B cell (primary cell): ENCODE results near the gene CTRB1. TPM values are rescaled to one million over a fixed set of nuclear protein-coding genes. Genes with fewer than 3 reads are reported as not detected.
A peak's percentile ranks its signal among the peaks of the same experiment; 100 is the strongest.

Source experiments
- ATAC-seq: fragments of 200-7000 bp; cut with Tn5 transposase; one replicate; pipeline ENCODE4 v1.10.0; 2021; ENCODE audit warnings: low read depth, mild to moderate bottlenecking, moderate number of reproducible peaks, moderate library complexity
- CTCF ChIA-PET: fragments of 350-600 bp; sonication (Branson Sonifier 250); formaldehyde crosslinking; loops from one replicate; lab custom pipeline; 2021; ENCODE audit warnings: antibody characterized with exemption, inconsistent platforms; lab: Charles Lee
- POLR2A ChIA-PET: fragments of 350-600 bp; sonication (Branson Sonifier 250); formaldehyde crosslinking; loops from one replicate; lab custom pipeline; 2021; ENCODE audit warnings: antibody characterized with exemption; lab: Charles Lee
- DNase-seq: peaks from one replicate; pipeline ENCODE4 v3.0.0; 2013
- H2AFZ ChIP-seq: 2 replicates; pipeline ENCODE4 v1.6.1; 2012; ENCODE audit warnings: mild to moderate bottlenecking, low read depth, low read length; ENCODE audit not compliant: insufficient read depth, poor library complexity, severe bottlenecking
- H3K27ac ChIP-seq, 2 donors: 1 replicate in 1 of 2; 2 replicates in 1 of 2; pipeline ENCODE4 v1.5.1; 2012 to 2013; ENCODE audit warnings: low read length in 2 of 2, mild to moderate bottlenecking in 2 of 2, moderate library complexity in 1 of 2
- H3K27me3 ChIP-seq, 4 experiments: fragments of 200-600 bp in 1 of 4; sonication (generic) in 1 of 4; replicated peaks in 1 of 4; 1 replicate in 2 of 4; 2 replicates in 2 of 4; pipeline versions ENCODE4 v1.6.1 to v1.7.0; 2013 to 2016; ENCODE audit warnings: low read length in 3 of 4, mild to moderate bottlenecking in 2 of 4, mixed read lengths in 1 of 4, moderate library complexity in 1 of 4; ENCODE audit not compliant: insufficient read depth in 4 of 4, control insufficient read depth in 3 of 4; ENCODE audit errors: control extremely low read depth in 1 of 4
- H3K36me3 ChIP-seq, 2 experiments: replicated peaks in 1 of 2; 1 replicate in 1 of 2; 2 replicates in 1 of 2; pipeline versions ENCODE4 v1.6.1 to v1.7.1; 2013; ENCODE audit warnings: low read length in 1 of 2; ENCODE audit not compliant: insufficient read depth in 2 of 2, control insufficient read depth in 1 of 2; ENCODE audit errors: control extremely low read depth in 1 of 2, extremely low read depth in 1 of 2
- H3K4me1 ChIP-seq, 2 donors: fragments of 200-600 bp in 1 of 2; sonication (generic) in 1 of 2; 1 replicate in 1 of 2; 2 replicates in 1 of 2; pipeline versions ENCODE4 v1.5.1 to v1.6.1; 2013 to 2017; ENCODE audit warnings: low read length in 2 of 2; ENCODE audit not compliant: control insufficient read depth in 2 of 2, insufficient read depth in 2 of 2
- H3K4me2 ChIP-seq: replicated peaks from 2 replicates; pipeline ENCODE3; 2012; ENCODE audit warnings: mild to moderate bottlenecking, low read depth, low read length; ENCODE audit not compliant: poor library complexity, severe bottlenecking
- H3K4me3 ChIP-seq, 5 experiments: fragments of 200-600 bp in 1 of 5; sonication (generic) in 1 of 5; 1 replicate in 3 of 5; 2 replicates in 2 of 5; pipeline versions ENCODE4 v1.5.1 to v1.7.0; 2011 to 2016; ENCODE audit warnings: low read length in 4 of 5, mild to moderate bottlenecking in 4 of 5, low read depth in 2 of 5, control low read depth in 1 of 5, moderate library complexity in 1 of 5; ENCODE audit not compliant: insufficient read depth in 1 of 5; ENCODE audit errors: control extremely low read depth in 1 of 5, extremely low read depth in 1 of 5
- H3K79me2 ChIP-seq: fragments of 200-600 bp; sonication (generic); one replicate; pipeline ENCODE4 v1.6.0; 2016; ENCODE audit warnings: low read length; ENCODE audit not compliant: control insufficient read depth, insufficient read depth
- H3K9ac ChIP-seq: fragments of 200-600 bp; sonication (generic); 2 replicates; pipeline ENCODE4 v1.6.1; 2017; ENCODE audit warnings: mild to moderate bottlenecking, low read length, moderate library complexity
- H3K9me3 ChIP-seq, 3 donors: one replicate each; pipeline versions ENCODE4 v1.6.1 to v1.7.1; 2013; ENCODE audit warnings: low read length in 2 of 3; ENCODE audit not compliant: control insufficient read depth in 2 of 3, insufficient read depth in 1 of 3; ENCODE audit errors: control extremely low read depth in 1 of 3
- H4K20me1 ChIP-seq: 2 replicates; pipeline ENCODE4 v1.6.0; 2012; ENCODE audit warnings: mild to moderate bottlenecking, low read length; ENCODE audit not compliant: insufficient read depth, control insufficient read depth, poor library complexity, severe bottlenecking
- H3K27ac Mint-ChIP-seq: one replicate; pipeline ENCODE4 v1.8.0; 2021; ENCODE audit warnings: mixed read lengths
- H3K27me3 Mint-ChIP-seq: one replicate; pipeline ENCODE4 v1.8.0; 2021; ENCODE audit warnings: mixed read lengths
- H3K4me1 Mint-ChIP-seq: one replicate; pipeline ENCODE4 v1.8.0; 2021; ENCODE audit warnings: mixed read lengths
- H3K4me3 Mint-ChIP-seq: one replicate; pipeline ENCODE4 v1.8.0; 2021; ENCODE audit warnings: mixed read lengths
- H3K9me3 Mint-ChIP-seq: one replicate; pipeline ENCODE4 v1.8.0; 2022; ENCODE audit warnings: mixed read lengths; ENCODE audit not compliant: insufficient read depth
- EZH2 ChIP-seq: IDR thresholded peaks from 2 replicates; pipeline ENCODE4 v1.6.1; 2012; ENCODE audit warnings: borderline replicate concordance, low read depth, mild to moderate bottlenecking, moderate library complexity, low read length; ENCODE audit not compliant: insufficient read depth, poor library complexity, severe bottlenecking
- WGBS: methylation state at CpG from one replicate; pipeline ENCODE4 v1.1.5; 2013; ENCODE audit warnings: missing lambda C conversion rate; ENCODE audit not compliant: insufficient coverage; 5-methylcytosine and 5-hydroxymethylcytosine counted together
- intact Hi-C: fragments of 100-400 bp; cut with micrococcal nuclease; formaldehyde crosslinking; loops from one replicate; pipeline ENCODE4 v1.10.0; 2022
- polyA plus RNA-seq: library from polyadenylated mRNA; depleted of rRNA; stranded (reverse); fragments of >200 nt; gene quantifications from 2 replicates; pipeline ENCODE4 v1.2.3, GENCODE V29; 2012
- total RNA-seq, 2 donors: library from RNA; stranded (reverse); fragments of 120-200 nt in 1 of 2; gene quantifications; 1 replicate in 1 of 2; 2 replicates in 1 of 2; pipeline versions ENCODE4 v1.2.3 to v1.2.4, GENCODE V29; 2013 to 2022
- TF ChIP-seq, protein P1 (sequence below): fragments of 200-600 bp; IDR thresholded peaks from one replicate; pipeline ENCODE4 v1.8.0; 2022; ENCODE audit warnings: antibody characterized with exemption, mild to moderate bottlenecking

The CTRB1 gene
- total and polyA plus RNA-seq, 2 donors (not counting 1 experiment from before 2014, with no cell fraction given): not detected

DNA sequence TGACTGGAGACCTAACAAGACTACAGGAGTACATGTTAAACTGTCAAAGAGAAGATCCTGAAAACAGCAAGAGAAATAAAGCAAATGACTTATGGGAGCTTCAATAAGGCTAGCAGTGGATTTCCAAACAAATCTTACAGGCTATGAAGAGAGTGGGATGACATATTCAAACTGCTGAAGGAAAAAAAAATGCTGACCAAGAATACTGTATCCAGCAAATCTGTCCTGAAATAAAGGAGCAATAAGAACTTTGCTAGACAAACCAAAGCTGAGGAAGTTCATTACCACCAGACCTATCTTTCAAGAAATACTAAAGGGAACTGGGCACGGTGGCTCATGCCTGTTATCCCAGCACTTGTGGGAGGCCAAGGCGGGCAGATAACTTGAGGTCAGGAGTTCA lies 41.9 kb upstream of the CTRB1 start:
- Mint-ChIP-seq H3K27ac (no peak overlapping the region), H3K4me3 (no peak overlapping the region), H3K4me1 (no peaks in the 10 kb centered on the region), H3K27me3 (peaks cover 7% of the 10 kb centered on the region), H3K9me3 (peaks cover 31% of the 10 kb centered on the region)
- Histone ChIP-seq H4K20me1 (no peaks in the 10 kb centered on the region), H3K27ac (no peak overlapping the region), H3K27me3 (peaks cover 0 to 4% (median 0%) of the 10 kb centered on the region in 4 experiments), H2AFZ (no peak overlapping the region), H3K36me3 (no peaks in the 10 kb centered on the region), H3K4me3 (no peak overlapping the region), H3K4me1 (no peaks in the 10 kb centered on the region), H3K9me3 (peaks cover 6 to 54% (median 39%) of the 10 kb centered on the region in 3 donors), H3K9ac (no peak overlapping the region), H3K4me2 (no peak overlapping the region), H3K79me2 (no peaks in the 10 kb centered on the region)
- ChIA-PET POLR2A (no interaction called here), CTCF (no interaction called here)
- WGBS: 94% methylated on average over 2 of the region's 2 CpGs
- ATAC-seq (no peak), DNase-seq (no peak)
- intact Hi-C loops: no loop called here
- TF ChIP-seq, protein P1, sequence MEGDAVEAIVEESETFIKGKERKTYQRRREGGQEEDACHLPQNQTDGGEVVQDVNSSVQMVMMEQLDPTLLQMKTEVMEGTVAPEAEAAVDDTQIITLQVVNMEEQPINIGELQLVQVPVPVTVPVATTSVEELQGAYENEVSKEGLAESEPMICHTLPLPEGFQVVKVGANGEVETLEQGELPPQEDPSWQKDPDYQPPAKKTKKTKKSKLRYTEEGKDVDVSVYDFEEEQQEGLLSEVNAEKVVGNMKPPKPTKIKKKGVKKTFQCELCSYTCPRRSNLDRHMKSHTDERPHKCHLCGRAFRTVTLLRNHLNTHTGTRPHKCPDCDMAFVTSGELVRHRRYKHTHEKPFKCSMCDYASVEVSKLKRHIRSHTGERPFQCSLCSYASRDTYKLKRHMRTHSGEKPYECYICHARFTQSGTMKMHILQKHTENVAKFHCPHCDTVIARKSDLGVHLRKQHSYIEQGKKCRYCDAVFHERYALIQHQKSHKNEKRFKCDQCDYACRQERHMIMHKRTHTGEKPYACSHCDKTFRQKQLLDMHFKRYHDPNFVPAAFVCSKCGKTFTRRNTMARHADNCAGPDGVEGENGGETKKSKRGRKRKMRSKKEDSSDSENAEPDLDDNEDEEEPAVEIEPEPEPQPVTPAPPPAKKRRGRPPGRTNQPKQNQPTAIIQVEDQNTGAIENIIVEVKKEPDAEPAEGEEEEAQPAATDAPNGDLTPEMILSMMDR: no peak
- no peak for TF ChIP-seq EZH2

DNA sequence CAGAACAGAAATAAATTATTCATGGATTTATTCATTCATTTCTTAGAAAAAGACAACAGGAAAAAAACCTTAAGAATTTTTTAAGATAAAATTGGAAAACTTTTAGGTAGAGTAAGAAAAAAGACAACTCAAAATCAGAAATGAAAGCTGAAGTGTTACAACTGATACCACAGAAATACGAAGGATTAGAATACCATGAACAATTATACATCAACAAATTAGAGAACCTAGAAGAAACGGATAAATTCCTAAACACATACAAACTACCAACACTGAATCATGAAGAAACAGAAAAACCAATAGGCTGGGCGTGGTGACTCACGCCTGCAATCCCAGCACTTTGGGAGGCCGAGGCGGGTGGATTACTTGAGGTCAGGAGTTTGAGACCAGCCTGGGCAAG lies 39.6 kb upstream of the CTRB1 start:
- peaks cover 1 to 39% (median 21%) of the 10 kb centered on the region in 3 donors for H3K9me3 ChIP-seq
- ATAC-seq: no peak
- H3K9me3 Mint-ChIP-seq: peaks cover 17% of the 10 kb centered on the region
- no peak overlapping the region for H3K27ac Mint-ChIP-seq
- no peak for DNase-seq
- H3K9ac ChIP-seq: no peak overlapping the region
- peak overlapping the region; percentile 20 for H3K4me3 Mint-ChIP-seq
- no peak overlapping the region for H3K27ac ChIP-seq
- H3K79me2 ChIP-seq: no peaks in the 10 kb centered on the region
- POLR2A ChIA-PET: no interaction called here
- H3K4me1 Mint-ChIP-seq: no peaks in the 10 kb centered on the region
- intact Hi-C loops: no loop called here
- 63% methylated on average over 3 of the region's 6 CpGs for WGBS
- no peak overlapping the region for H2AFZ ChIP-seq
- H3K36me3 ChIP-seq: no peaks in the 10 kb centered on the region
- CTCF ChIA-PET: no interaction called here
- H3K27me3 ChIP-seq: peaks cover 0 to 4% (median 0%) of the 10 kb centered on the region in 4 experiments
- H3K4me3 ChIP-seq: no peak overlapping the region
- H3K4me1 ChIP-seq: no peaks in the 10 kb centered on the region
- H3K27me3 Mint-ChIP-seq: peaks cover 12% of the 10 kb centered on the region
- H4K20me1 ChIP-seq: no peaks in the 10 kb centered on the region
- TF ChIP-seq, protein P1: no peak
- no peak for TF ChIP-seq EZH2
- no peak overlapping the region for H3K4me2 ChIP-seq
